Pancreas (tissue), 10 donors: ENCODE data around the gene PARD3B. TPM values are rescaled to one million over a fixed set of nuclear protein-coding genes. Genes with fewer than 3 reads are reported as not detected.

Experiments used
- ATAC-seq, 4 donors: fragments of 200-7000 bp; cut with Tn5 transposase; one replicate each; pipeline versions ENCODE4 v1.8.0 to v1.9.1; 2020; ENCODE audit warnings: mild to moderate bottlenecking in 4 of 4, moderate library complexity in 4 of 4
- DNase-seq, 6 donors: peaks; one replicate each; pipeline ENCODE4 v3.0.0-alpha.2; 2020
- FAIRE-seq: peaks from 2 replicates; lab custom pipeline; 2012; peaks lifted over from hg19 to GRCh38; lab: Jason Lieb, UNC
- H3K27ac ChIP-seq, 4 donors: fragments of 200-600 bp; sonication (generic); 1 replicate in 3 of 4; 2 replicates in 1 of 4; pipeline versions ENCODE4 v1.5.0 to v1.8.0; 2020
- H3K27me3 ChIP-seq, 4 donors: fragments of 200-600 bp; one replicate each; pipeline ENCODE4 v1.8.0; 2021
- H3K36me3 ChIP-seq, 3 donors: fragments of 200-600 bp; sonication (generic) in 1 of 3; one replicate each; pipeline versions ENCODE4 v1.5.0 to v1.8.0; 2020 to 2021
- H3K4me1 ChIP-seq, 3 donors: fragments of 200-600 bp; one replicate each; pipeline ENCODE4 v1.8.0; 2021
- H3K4me3 ChIP-seq, 4 donors: fragments of 200-600 bp; sonication (generic) in 2 of 4; one replicate each; pipeline versions ENCODE4 v1.5.0 to v1.8.0; 2020 to 2021
- H3K9me3 ChIP-seq, 4 donors: fragments of 200-600 bp; one replicate each; pipeline ENCODE4 v1.8.0; 2021
- WGBS, 2 donors: extraction: QIAGEN DNeasy Blood & Tissue Kit; methylation state at CpG; one replicate each; pipeline ENCODE4 v1.1.7; 2013; 5-methylcytosine and 5-hydroxymethylcytosine counted together
- intact Hi-C, 3 donors: fragments of 100-400 bp; cut with DNase I; formaldehyde crosslinking; loops; one replicate each; pipeline versions ENCODE4 v1.11.1 to v1.14.2; 2022
- polyA plus RNA-seq, 2 donors: library from polyadenylated mRNA; stranded (reverse); fragments of 200-250 nt; gene quantifications; one replicate each; pipeline ENCODE4 v1.2.3, GENCODE V29; 2013
- total RNA-seq, 6 donors: library from RNA; stranded (reverse); fragmentation: NEBNext Ultra II Directional in 4 of 6; extraction: Animal tissue kit (Norgen Biotek cat#: 25700) in 4 of 6; gene quantifications; one replicate each; pipeline versions ENCODE4 v1.2.1 to v1.2.4, GENCODE V29; 2021 to 2023
- TF ChIP-seq, protein P1 (sequence below), 4 donors: fragments of 200-600 bp; sonication (generic) in 3 of 4; IDR thresholded peaks; one replicate each; pipeline versions ENCODE4 v1.5.0 to v1.8.0; 2021; ENCODE audit warnings: antibody characterized with exemption in 4 of 4
- donor health status: healthy with polysubstance abuse.
- donor health status: DM: no; HTN: no; CAD: no; lungs with moderate emphysema.
- donor health status: DM: no; HTN: no; CAD: no.
- donor health status: control.
- donor health status: control.
- donor health status: Bipolar disorder and iron deficiency.
- donor health status: DM: yes; HTN: yes; CAD: no.
- donor health status: DM: no; HTN: no; CAD: no.
- donor health status: DM: no; HTN: no; CAD: no.
- donor health status: DM: yes; HTN: yes; CAD: no.

Gene PARD3B
- total and polyA plus RNA-seq, 8 donors: 2.8 to 21.5 (median 12.7) TPM

DNA sequence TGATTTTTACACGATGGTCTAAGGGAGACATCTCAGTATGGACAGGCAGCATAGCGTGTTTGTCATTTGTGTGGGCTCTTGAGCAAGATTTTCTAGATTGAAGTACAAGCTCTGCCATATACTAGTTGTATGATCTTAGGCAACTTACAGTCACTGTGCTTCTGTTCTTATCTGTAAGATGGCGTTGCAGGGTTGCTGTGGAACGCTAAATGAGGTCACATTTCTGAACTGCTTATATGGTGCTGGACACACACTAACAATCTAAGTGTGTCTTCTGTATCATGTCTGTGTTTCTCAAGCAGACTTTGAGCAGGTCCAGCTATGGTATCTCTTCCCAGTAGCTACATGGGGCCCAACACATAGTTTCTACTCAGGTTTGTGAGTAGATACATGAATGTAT, 29.2 kb downstream of the PARD3B start:
- Histone ChIP-seq H3K36me3 (no peaks in the 10 kb centered on the region), H3K4me1 (no peaks in the 10 kb centered on the region), H3K4me3 (no peak overlapping the region), H3K9me3 (no peaks in the 10 kb centered on the region), H3K27me3 (no peaks in the 10 kb centered on the region), H3K27ac (no peak overlapping the region)
- ATAC-seq (no peak), DNase-seq (no peak), FAIRE-seq (no peak)
- TF ChIP-seq, protein P1, sequence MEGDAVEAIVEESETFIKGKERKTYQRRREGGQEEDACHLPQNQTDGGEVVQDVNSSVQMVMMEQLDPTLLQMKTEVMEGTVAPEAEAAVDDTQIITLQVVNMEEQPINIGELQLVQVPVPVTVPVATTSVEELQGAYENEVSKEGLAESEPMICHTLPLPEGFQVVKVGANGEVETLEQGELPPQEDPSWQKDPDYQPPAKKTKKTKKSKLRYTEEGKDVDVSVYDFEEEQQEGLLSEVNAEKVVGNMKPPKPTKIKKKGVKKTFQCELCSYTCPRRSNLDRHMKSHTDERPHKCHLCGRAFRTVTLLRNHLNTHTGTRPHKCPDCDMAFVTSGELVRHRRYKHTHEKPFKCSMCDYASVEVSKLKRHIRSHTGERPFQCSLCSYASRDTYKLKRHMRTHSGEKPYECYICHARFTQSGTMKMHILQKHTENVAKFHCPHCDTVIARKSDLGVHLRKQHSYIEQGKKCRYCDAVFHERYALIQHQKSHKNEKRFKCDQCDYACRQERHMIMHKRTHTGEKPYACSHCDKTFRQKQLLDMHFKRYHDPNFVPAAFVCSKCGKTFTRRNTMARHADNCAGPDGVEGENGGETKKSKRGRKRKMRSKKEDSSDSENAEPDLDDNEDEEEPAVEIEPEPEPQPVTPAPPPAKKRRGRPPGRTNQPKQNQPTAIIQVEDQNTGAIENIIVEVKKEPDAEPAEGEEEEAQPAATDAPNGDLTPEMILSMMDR (IDR thresholded peaks at IDR 0.05): no peak
- WGBS, 2 donors: 81 to 85% methylated on average over 4 of the region's 4 CpGs
- intact Hi-C loops: no loop called here

DNA sequence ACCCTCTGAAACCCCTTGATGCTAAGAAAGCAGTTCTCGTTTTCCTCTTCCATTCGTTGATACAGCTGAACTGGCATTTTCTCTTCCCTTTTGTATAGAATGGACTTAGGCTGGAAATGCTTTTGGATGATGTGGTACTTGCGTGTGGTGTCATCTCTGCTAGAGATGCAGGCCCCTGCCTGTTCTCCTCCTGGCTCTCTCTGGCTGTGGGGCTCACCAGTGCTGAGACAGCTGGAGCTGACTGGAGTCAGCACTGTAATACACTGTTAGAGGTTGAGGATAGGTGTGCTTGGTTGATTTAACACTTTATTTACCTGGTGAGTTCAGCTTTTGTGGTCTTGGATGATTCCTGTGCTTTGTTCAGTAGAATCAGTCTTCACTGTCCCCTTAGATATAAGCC, 30.2 kb downstream of the PARD3B start:
- no peaks in the 10 kb centered on the region for H3K36me3 ChIP-seq
- H3K27me3 ChIP-seq: no peaks in the 10 kb centered on the region
- DNase-seq: no peak
- H3K4me3 ChIP-seq: no peak overlapping the region
- no peak overlapping the region for H3K27ac ChIP-seq
- no peak for FAIRE-seq
- 96% methylated on average over 3 of the region's 3 CpGs for WGBS, 2 donors
- TF ChIP-seq, protein P1 (IDR thresholded peaks at IDR 0.05): no peak
- no peaks in the 10 kb centered on the region for H3K9me3 ChIP-seq
- ATAC-seq: no peak
- H3K4me1 ChIP-seq: no peaks in the 10 kb centered on the region
- intact Hi-C loops: no loop called here

DNA sequence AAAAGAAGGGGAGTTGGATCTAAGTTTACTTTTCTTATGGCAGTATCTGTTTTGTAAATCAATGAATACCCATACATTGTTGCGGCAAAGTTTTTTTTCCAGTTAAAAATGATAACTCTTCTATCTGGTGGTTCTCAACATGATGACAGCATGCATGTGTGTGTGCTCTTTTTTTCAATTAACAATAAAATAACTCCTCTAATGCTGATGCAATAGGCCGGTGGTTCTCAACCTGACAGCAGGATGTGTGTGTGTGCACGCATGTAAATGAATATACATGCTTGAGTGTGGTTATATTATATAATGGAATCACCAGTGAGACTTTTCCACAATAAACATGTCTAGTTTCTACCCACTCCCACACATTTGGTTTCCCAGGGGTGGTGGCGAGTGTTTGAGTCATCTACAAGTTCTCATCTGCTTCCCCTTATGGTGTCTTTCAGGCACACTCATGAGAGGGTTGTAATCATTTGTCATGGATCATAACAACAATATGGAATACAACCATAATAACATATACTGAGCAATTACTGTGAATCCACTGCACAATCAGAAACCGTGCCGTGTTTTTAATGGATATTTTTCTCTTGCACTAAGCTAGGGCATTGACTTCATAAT, 31.2 kb downstream of the PARD3B start:
- FAIRE-seq (no peak), DNase-seq (no peak), ATAC-seq (no peak)
- Histone ChIP-seq H3K27me3 (no peaks in the 10 kb centered on the region), H3K4me1 (no peaks in the 10 kb centered on the region), H3K36me3 (no peaks in the 10 kb centered on the region), H3K27ac (no peak overlapping the region), H3K4me3 (no peak overlapping the region), H3K9me3 (no peaks in the 10 kb centered on the region)
- intact Hi-C loops: no loop called here
- WGBS, 2 donors: 97 to 99% methylated on average over 6 of the region's 6 CpGs
- TF ChIP-seq, protein P1 (IDR thresholded peaks at IDR 0.05): no peak

DNA sequence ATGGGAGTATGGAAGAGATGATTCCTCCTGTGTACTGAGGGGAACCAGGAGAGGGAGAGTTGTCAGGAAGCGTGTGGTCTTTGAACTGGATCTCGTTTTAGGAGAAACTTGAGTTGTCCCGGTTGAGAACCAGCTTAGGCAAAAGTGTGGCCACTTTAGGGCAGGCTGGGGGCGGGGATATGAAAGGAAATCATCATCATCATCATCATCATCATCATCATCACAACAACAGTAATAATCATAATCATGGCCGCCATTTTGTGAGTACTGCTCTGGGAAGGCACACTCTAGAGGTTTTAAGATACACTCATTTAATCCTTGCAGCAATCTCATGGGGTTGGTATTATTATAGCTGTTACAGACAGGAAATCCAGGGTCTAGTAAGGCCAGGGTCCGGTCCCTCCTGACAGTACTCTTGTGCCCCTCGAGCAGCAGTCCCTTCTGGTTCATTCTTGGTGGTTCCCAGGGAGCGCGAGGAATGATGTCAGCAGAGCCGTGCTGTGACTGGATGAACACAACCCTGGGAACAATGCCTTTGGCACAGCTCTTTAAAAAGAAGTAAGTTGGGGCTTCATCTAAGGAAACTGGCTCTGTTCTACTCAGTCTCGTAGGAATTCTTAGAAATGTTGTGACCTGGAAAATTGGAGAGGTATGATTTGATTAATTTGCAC, 33.8 kb downstream of the PARD3B start:
- WGBS, 2 donors: 92 to 94% methylated on average over 11 of the region's 11 CpGs
- Histone ChIP-seq H3K4me1 (no peaks in the 10 kb centered on the region), H3K27ac (no peak overlapping the region), H3K36me3 (no peaks in the 10 kb centered on the region), H3K4me3 (no peak overlapping the region), H3K9me3 (no peaks in the 10 kb centered on the region), H3K27me3 (no peaks in the 10 kb centered on the region)
- no peak for ATAC-seq
- FAIRE-seq: no peak
- no peak for DNase-seq
- intact Hi-C loops: no loop called here
- TF ChIP-seq, protein P1 (IDR thresholded peaks at IDR 0.05): no peak

DNA sequence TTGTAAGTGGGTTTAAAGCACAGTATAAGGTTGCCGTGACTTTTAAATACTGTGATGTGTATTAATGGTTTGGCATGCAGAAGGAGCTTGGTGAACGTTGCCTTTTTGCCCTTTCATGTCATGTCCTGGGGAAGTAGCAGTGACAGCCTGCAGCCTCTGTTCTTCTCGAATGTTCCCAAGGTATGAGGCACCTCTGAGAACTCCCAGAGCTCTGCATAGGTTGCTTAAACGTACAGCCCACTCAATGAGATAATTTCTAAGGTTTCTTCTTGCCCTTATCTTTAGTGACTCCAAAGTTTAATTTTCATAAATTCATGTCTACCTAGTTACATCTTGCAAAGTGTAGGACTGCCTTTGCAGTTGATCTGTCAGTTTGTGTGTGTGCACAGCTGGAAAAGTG, 36.7 kb downstream of the PARD3B start:
- no peak for ATAC-seq
- Histone ChIP-seq H3K4me3 (no peak overlapping the region), H3K36me3 (no peaks in the 10 kb centered on the region), H3K4me1 (no peaks in the 10 kb centered on the region), H3K27me3 (no peaks in the 10 kb centered on the region), H3K27ac (no peak overlapping the region), H3K9me3 (no peaks in the 10 kb centered on the region)
- WGBS, 2 donors: 43 to 48% methylated on average over 4 of the region's 4 CpGs
- TF ChIP-seq, protein P1 (IDR thresholded peaks at IDR 0.05): no peak
- intact Hi-C loops: no loop called here
- no peak for FAIRE-seq
- no peak for DNase-seq
